ENCODE results near the gene SIRPB1. TPM values are rescaled to one million over a fixed set of nuclear protein-coding genes. Genes with fewer than 3 reads are reported as not detected.

SIRPB1 gene
- total RNA-seq, 1 experiment from 2014 or later: 11.6 TPM

DNA sequence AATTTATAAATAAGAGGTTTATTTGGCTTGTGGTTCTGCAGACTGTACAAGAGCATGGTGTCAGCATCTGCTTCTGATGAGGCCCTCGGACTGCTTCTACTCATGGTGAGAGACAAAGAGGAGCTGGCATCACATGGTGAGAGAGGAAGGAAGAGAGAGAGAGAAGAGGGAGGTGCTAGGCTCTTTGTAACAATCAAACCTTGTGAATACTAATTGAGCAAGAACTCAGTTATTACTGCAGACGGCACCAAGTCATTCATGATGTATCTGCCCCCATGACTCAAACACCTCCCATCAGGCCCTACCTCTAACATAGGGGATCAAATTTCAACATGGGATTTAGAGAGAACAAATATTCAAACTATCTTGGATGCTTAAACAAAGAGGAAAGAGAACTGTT, 44.1 kb upstream of the SIRPB1 start:
- H3K4me3 ChIP-seq (ENCODE audit: low read length): no peak overlapping the region
- no peaks in the 10 kb centered on the region for H3K27me3 ChIP-seq (ENCODE audit: low read length)
- H3K4me1 ChIP-seq (ENCODE audit: insufficient read depth, low read length): peaks cover 10% of the 10 kb centered on the region
- H2AFZ ChIP-seq (ENCODE audit: low read length): peak overlapping the region; percentile 60
- ATAC-seq (peak; percentile 58), DNase-seq (peak; percentile 35)
- CTCF ChIA-PET: no interaction called here
- no peak overlapping the region for H3K4me2 ChIP-seq (ENCODE audit: low read length)
- H3K27ac ChIP-seq (ENCODE audit: low read length): no peak overlapping the region
- H3K9me2 ChIP-seq (replicated peaks; ENCODE audit: low read length): no peaks in the 10 kb centered on the region
- H4K20me1 ChIP-seq (ENCODE audit: low read length): no peaks in the 10 kb centered on the region
- POLR2A ChIA-PET (ENCODE audit: unreplicated experiment): no interaction called here
- H3K9me3 ChIP-seq (ENCODE audit: low read length): no peaks in the 10 kb centered on the region
- TF ChIP-seq EZH2phosphoT487 (IDR thresholded peaks at IDR 0.05; ENCODE audit: borderline replicate concordance, low read length): no peak
- no peak for TF ChIP-seq EZH2 (IDR thresholded peaks at IDR 0.05; ENCODE audit: low read length, unreplicated experiment)
- TF ChIP-seq, protein P1, sequence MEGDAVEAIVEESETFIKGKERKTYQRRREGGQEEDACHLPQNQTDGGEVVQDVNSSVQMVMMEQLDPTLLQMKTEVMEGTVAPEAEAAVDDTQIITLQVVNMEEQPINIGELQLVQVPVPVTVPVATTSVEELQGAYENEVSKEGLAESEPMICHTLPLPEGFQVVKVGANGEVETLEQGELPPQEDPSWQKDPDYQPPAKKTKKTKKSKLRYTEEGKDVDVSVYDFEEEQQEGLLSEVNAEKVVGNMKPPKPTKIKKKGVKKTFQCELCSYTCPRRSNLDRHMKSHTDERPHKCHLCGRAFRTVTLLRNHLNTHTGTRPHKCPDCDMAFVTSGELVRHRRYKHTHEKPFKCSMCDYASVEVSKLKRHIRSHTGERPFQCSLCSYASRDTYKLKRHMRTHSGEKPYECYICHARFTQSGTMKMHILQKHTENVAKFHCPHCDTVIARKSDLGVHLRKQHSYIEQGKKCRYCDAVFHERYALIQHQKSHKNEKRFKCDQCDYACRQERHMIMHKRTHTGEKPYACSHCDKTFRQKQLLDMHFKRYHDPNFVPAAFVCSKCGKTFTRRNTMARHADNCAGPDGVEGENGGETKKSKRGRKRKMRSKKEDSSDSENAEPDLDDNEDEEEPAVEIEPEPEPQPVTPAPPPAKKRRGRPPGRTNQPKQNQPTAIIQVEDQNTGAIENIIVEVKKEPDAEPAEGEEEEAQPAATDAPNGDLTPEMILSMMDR (conservative IDR thresholded peaks at IDR 0.05; ENCODE audit: low read depth, low read length): no peak
- H3F3A ChIP-seq (ENCODE audit: low read length, unreplicated experiment): no peaks in the 10 kb centered on the region
- no TSS peak for BruUV-seq (replicated peaks)
- H3K79me2 ChIP-seq (ENCODE audit: low read length): no peaks in the 10 kb centered on the region
- H3K9ac ChIP-seq (ENCODE audit: low read length): no peak overlapping the region
- H3K36me3 ChIP-seq (ENCODE audit: low read depth, low read length): no peaks in the 10 kb centered on the region
- intact Hi-C loops (cut with micrococcal nuclease): no loop called here

DNA sequence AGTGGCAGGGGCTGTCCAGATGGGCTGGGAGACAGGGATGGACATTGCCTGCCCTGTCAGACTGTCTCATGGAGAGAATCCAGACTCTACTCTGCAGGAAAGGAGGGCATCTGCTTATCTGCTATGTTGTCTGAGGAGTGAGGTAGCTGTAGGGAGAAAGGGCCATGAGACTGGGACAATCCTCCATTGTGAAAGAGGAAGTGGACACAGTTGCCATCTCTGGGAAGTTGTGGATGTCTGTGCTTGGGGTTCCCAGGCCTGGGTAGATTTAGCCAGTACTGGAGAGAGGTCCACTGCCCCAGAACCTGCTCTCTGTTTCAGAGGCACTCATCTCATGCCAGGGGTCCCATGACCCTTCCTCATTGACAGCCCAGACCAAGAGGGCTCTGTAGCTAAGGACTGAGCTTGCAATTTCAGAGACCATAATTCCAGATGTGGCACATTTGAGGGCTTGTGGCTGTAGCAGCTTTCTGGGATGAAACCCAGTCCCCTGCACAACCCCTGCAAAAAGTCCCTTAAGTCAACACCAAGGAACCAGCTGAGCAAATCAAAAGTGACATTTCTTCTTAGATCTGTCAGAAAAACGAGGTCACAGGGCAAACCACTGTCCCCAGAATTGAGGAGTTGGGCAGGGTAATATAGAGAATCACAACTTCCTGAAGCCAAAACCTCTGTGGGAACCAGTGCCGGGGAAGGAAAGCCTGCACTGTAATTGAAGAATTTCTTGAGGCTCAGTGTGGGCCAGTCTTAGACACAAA, 41.9 kb upstream of the SIRPB1 start:
- no peaks in the 10 kb centered on the region for H3K27me3 ChIP-seq (ENCODE audit: low read length)
- ATAC-seq (no peak), DNase-seq (no peak)
- no peaks in the 10 kb centered on the region for H3K79me2 ChIP-seq (ENCODE audit: low read length)
- no peak overlapping the region for H3K9ac ChIP-seq (ENCODE audit: low read length)
- H2AFZ ChIP-seq (ENCODE audit: low read length): peak overlapping the region; percentile 20
- intact Hi-C loops (cut with micrococcal nuclease): no loop called here
- ChIA-PET CTCF (no interaction called here), POLR2A (ENCODE audit: unreplicated experiment) (no interaction called here)
- BruUV-seq (replicated peaks): no TSS peak
- no peaks in the 10 kb centered on the region for H4K20me1 ChIP-seq (ENCODE audit: low read length)
- TF ChIP-seq EZH2 (IDR thresholded peaks at IDR 0.05; ENCODE audit: low read length, unreplicated experiment) (no peak), EZH2phosphoT487 (IDR thresholded peaks at IDR 0.05; ENCODE audit: borderline replicate concordance, low read length) (no peak)
- TF ChIP-seq, protein P1 (conservative IDR thresholded peaks at IDR 0.05; ENCODE audit: low read depth, low read length): no peak
- H3K9me3 ChIP-seq (ENCODE audit: low read length): no peaks in the 10 kb centered on the region
- peaks cover 10% of the 10 kb centered on the region for H3K4me1 ChIP-seq (ENCODE audit: insufficient read depth, low read length)
- no peak overlapping the region for H3K27ac ChIP-seq (ENCODE audit: low read length)
- no peaks in the 10 kb centered on the region for H3K9me2 ChIP-seq (replicated peaks; ENCODE audit: low read length)
- H3F3A ChIP-seq (ENCODE audit: low read length, unreplicated experiment): no peaks in the 10 kb centered on the region
- no peak overlapping the region for H3K4me2 ChIP-seq (ENCODE audit: low read length)
- H3K36me3 ChIP-seq (ENCODE audit: low read depth, low read length): no peaks in the 10 kb centered on the region
- no peak overlapping the region for H3K4me3 ChIP-seq (ENCODE audit: low read length)

DNA sequence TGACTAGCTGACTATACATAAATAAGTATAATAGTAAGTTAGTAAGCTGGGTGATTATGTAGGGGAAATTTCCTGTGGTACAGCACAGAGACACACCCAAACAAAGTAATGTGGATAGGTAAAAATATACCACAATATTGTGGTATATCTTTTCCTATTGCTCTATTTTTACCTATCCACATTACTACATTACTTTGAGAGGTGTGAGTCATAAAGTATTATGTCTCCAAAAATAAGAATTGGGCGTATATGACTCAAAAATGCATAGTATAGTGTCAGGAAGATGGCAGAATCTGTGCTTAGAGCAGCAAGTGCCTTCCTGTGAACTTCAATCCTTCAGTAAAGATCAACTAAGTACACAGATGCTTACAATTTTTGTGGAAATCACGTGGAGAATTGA, 40.4 kb upstream of the SIRPB1 start:
- intact Hi-C loops (cut with micrococcal nuclease): no loop called here
- Histone ChIP-seq H3K4me2 (ENCODE audit: low read length) (no peak overlapping the region), H3K4me1 (ENCODE audit: insufficient read depth, low read length) (peaks cover 10% of the 10 kb centered on the region), H3K27ac (ENCODE audit: low read length) (no peak overlapping the region), H3K4me3 (ENCODE audit: low read length) (no peak overlapping the region), H3K9ac (ENCODE audit: low read length) (no peak overlapping the region), H3K9me3 (ENCODE audit: low read length) (no peaks in the 10 kb centered on the region), H2AFZ (ENCODE audit: low read length) (no peak overlapping the region), H3F3A (ENCODE audit: low read length, unreplicated experiment) (no peaks in the 10 kb centered on the region), H3K79me2 (ENCODE audit: low read length) (no peaks in the 10 kb centered on the region), H3K36me3 (ENCODE audit: low read depth, low read length) (no peaks in the 10 kb centered on the region), H3K27me3 (ENCODE audit: low read length) (no peaks in the 10 kb centered on the region), H3K9me2 (replicated peaks; ENCODE audit: low read length) (no peaks in the 10 kb centered on the region), H4K20me1 (ENCODE audit: low read length) (no peaks in the 10 kb centered on the region)
- ATAC-seq (peak; percentile 49), DNase-seq (peak; percentile 28)
- ChIA-PET POLR2A (ENCODE audit: unreplicated experiment) (no interaction called here), CTCF (no interaction called here)
- no peak for TF ChIP-seq EZH2phosphoT487 (IDR thresholded peaks at IDR 0.05; ENCODE audit: borderline replicate concordance, low read length)
- TF ChIP-seq EZH2 (IDR thresholded peaks at IDR 0.05; ENCODE audit: low read length, unreplicated experiment): no peak
- TF ChIP-seq, protein P1 (conservative IDR thresholded peaks at IDR 0.05; ENCODE audit: low read depth, low read length): no peak
- no TSS peak for BruUV-seq (replicated peaks)
